Measurements from ENCODE around the gene ATP6V1E1.
A peak's percentile ranks its signal among the peaks of the same experiment; 100 is the strongest.

Gene ATP6V1E1

GRCh38 chr22:17633998-17634323, 5.4 kb upstream of the ATP6V1E1 start:
- no peak for DNase-seq (ENCODE audit: low spot score)

- DNase-seq (ENCODE audit: low spot score), result peak; percentile 86
Observed at GRCh38 chr22:17633217-17633997, 4.9 kb upstream of the ATP6V1E1 start.

- DNase-seq (ENCODE audit: low spot score), result no peak
Observed at GRCh38 chr22:17631076-17631565, 2.6 kb upstream of the ATP6V1E1 start.

- DNase-seq (ENCODE audit: low spot score), result no peak
Observed at GRCh38 chr22:17629641-17630040, 1.1 kb upstream of the ATP6V1E1 start.

GRCh38 chr22:17629173-17629489, 582 bp upstream of the ATP6V1E1 start:
- peak; percentile 30 for DNase-seq (ENCODE audit: low spot score)

- DNase-seq (ENCODE audit: low spot score), result no peak
Observed at GRCh38 chr22:17627961-17628405, 566 bp downstream of the ATP6V1E1 start.

- no peak for DNase-seq (ENCODE audit: low spot score)
Observed at GRCh38 chr22:17613280-17613679, 15.3 kb downstream of the ATP6V1E1 start.

- no peak for DNase-seq (ENCODE audit: low spot score)
Observed at GRCh38 chr22:17612057-17612456, 16.5 kb downstream of the ATP6V1E1 start.

GRCh38 chr22:17607891-17608521, 20.5 kb downstream of the ATP6V1E1 start:
- DNase-seq (ENCODE audit: low spot score), result no peak

GRCh38 chr22:17606496-17606895, 22.1 kb downstream of the ATP6V1E1 start:
- no peak for DNase-seq (ENCODE audit: low spot score)

GRCh38 chr22:17603668-17604067, 24.9 kb downstream of the ATP6V1E1 start:
- no peak for DNase-seq (ENCODE audit: low spot score)

GRCh38 chr22:17601031-17601430, 27.5 kb downstream of the ATP6V1E1 start:
- no peak for DNase-seq (ENCODE audit: low spot score)

- DNase-seq (ENCODE audit: low spot score), result no peak
Observed at GRCh38 chr22:17598318-17598717, 30.2 kb downstream of the ATP6V1E1 start.

- DNase-seq (ENCODE audit: low spot score), result no peak
Observed at GRCh38 chr22:17597217-17597616, 31.3 kb downstream of the ATP6V1E1 start.

- DNase-seq (ENCODE audit: low spot score), result no peak
Observed at GRCh38 chr22:17596226-17596625, 32.3 kb downstream of the ATP6V1E1 start.

GRCh38 chr22:17592201-17592600, 36.3 kb downstream of the ATP6V1E1 start:
- no peak for DNase-seq (ENCODE audit: low spot score)

GRCh38 chr22:17590586-17590985, 38.0 kb downstream of the ATP6V1E1 start:
- no peak for DNase-seq (ENCODE audit: low spot score)

GRCh38 chr22:17589810-17590375, 38.7 kb downstream of the ATP6V1E1 start:
- no peak for DNase-seq (ENCODE audit: low spot score)

- no peak for DNase-seq (ENCODE audit: low spot score)
Observed at GRCh38 chr22:17588606-17589005, 39.9 kb downstream of the ATP6V1E1 start.

- DNase-seq (ENCODE audit: low spot score), result no peak
Observed at GRCh38 chr22:17587629-17588028, 40.9 kb downstream of the ATP6V1E1 start.

- DNase-seq (ENCODE audit: low spot score), result no peak
Observed at GRCh38 chr22:17586831-17587440, 41.6 kb downstream of the ATP6V1E1 start.

- no peak for DNase-seq (ENCODE audit: low spot score)
Observed at GRCh38 chr22:17583151-17583550, 45.4 kb downstream of the ATP6V1E1 start.

- no peak for DNase-seq (ENCODE audit: low spot score)
Observed at GRCh38 chr22:17581631-17582030, 46.9 kb downstream of the ATP6V1E1 start.

Measured in LoVo (cell line).